ENCODE measurements around the gene STK10. TPM values are rescaled to one million over a fixed set of nuclear protein-coding genes. Genes with fewer than 3 reads are reported as not detected.
A peak's percentile ranks its signal among the peaks of the same experiment; 100 is the strongest.

The STK10 gene
- polyA plus RNA-seq, 3 donors = 21.5 to 180 (median 47.4) TPM

DNA sequence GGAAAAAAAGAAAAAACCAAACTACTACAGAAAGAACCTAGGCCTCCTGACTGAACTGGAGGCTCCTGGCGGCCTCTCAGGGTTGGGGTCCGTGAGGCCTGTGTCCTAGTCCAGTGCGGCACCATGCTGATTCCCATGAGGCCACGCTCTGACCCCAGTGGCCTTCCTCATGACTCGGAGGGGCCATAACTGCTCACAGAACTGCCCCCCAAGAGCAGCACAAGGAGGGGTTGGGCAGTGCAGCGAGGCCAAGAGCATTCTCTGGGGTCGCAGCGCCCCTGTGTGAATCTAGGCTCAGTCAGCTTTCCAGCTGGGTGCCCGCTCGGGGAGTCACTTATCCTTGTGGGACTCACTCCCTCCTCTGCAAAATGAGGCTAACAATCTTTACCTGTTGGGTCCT is 102.3 kb downstream of the STK10 start:
- intact Hi-C loops (cut with micrococcal nuclease) = no loop called here
- TF ChIP-seq, protein P1, sequence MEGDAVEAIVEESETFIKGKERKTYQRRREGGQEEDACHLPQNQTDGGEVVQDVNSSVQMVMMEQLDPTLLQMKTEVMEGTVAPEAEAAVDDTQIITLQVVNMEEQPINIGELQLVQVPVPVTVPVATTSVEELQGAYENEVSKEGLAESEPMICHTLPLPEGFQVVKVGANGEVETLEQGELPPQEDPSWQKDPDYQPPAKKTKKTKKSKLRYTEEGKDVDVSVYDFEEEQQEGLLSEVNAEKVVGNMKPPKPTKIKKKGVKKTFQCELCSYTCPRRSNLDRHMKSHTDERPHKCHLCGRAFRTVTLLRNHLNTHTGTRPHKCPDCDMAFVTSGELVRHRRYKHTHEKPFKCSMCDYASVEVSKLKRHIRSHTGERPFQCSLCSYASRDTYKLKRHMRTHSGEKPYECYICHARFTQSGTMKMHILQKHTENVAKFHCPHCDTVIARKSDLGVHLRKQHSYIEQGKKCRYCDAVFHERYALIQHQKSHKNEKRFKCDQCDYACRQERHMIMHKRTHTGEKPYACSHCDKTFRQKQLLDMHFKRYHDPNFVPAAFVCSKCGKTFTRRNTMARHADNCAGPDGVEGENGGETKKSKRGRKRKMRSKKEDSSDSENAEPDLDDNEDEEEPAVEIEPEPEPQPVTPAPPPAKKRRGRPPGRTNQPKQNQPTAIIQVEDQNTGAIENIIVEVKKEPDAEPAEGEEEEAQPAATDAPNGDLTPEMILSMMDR (IDR thresholded peaks at IDR 0.05) = no peak
- H3K4me3 Mint-ChIP-seq = no peak overlapping the region
- no peaks in the 10 kb centered on the region for H3K79me2 ChIP-seq (ENCODE audit: insufficient read depth, low read length)
- H4K20me1 ChIP-seq (ENCODE audit: insufficient read depth, low read length) = peaks cover 60% of the 10 kb centered on the region
- peak overlapping the region in 4 of 7 donors; percentile 64 to 80 (median 68) for H3K27ac Mint-ChIP-seq
- peaks cover 55 to 80% of the 10 kb centered on the region in 2 donors for H3K36me3 ChIP-seq (replicated peaks in 1 of 2; ENCODE audit: control insufficient read depth in 1 of 2, insufficient read depth in 2 of 2, low read length in 2 of 2)
- H3K27me3 ChIP-seq (ENCODE audit: control insufficient read depth in 2 of 2, insufficient read depth in 2 of 2, low read length in 2 of 2) = no peaks in the 10 kb centered on the region
- no peaks in the 10 kb centered on the region for H3K4me1 Mint-ChIP-seq
- 99% methylated on average over 7 of the region's 10 CpGs for WGBS (ENCODE audit: insufficient coverage)
- H3K27ac ChIP-seq (ENCODE audit: low read depth in 1 of 2, low read length in 2 of 2) = peak overlapping the region in 1 of 2 donors; percentile 41
- H3K9me3 ChIP-seq (replicated peaks in 1 of 2; ENCODE audit: control insufficient read depth in 1 of 2, insufficient read depth in 1 of 2, low read length in 2 of 2) = no peaks in the 10 kb centered on the region
- no peak overlapping the region for H3K4me2 ChIP-seq (replicated peaks; ENCODE audit: extremely low read depth, low read length, poor library complexity, severe bottlenecking)
- no peaks in the 10 kb centered on the region for H3K9me3 Mint-ChIP-seq
- H2AFZ ChIP-seq (ENCODE audit: insufficient read depth, low read depth, low read length, poor library complexity, severe bottlenecking) = no peak overlapping the region
- no peaks in the 10 kb centered on the region for H3K4me1 ChIP-seq (ENCODE audit: control insufficient read depth in 1 of 2, insufficient read depth in 2 of 2, low read length in 2 of 2)
- peaks cover 48 to 73% of the 10 kb centered on the region in 2 donors for H3K36me3 Mint-ChIP-seq
- no peak overlapping the region for H3K9ac ChIP-seq (ENCODE audit: insufficient read depth, low read length, poor library complexity, severe bottlenecking)
- peaks cover 0 to 1% (median 0%) of the 10 kb centered on the region in 3 donors for H3K27me3 Mint-ChIP-seq (ENCODE audit: low read depth in 3 of 3)
- DNase-seq = no peak
- H3K4me3 ChIP-seq (replicated peaks in 1 of 3; ENCODE audit: low read depth in 2 of 3, low read length in 3 of 3) = no peak overlapping the region

DNA sequence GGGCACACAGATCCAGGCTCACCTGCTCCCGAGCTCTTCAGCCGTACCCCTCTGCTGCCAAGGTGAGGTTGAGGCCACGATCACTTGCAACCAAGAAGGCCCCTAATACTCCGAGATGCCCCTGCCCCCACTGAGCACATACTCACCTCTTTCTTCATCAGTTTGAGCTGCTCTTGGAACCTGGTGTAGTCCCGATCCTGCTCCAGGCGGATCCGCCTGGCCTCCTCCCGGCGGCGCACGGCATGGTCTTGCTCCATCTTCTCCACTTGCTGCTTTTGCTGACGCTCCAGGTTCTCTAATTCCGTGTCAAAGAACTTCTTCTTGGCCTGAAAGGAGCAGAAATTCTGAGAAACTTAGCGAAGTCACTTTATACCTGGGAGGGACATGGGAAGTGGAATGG is 105.8 kb downstream of the STK10 start:
- Histone ChIP-seq H3K4me1 (ENCODE audit: control insufficient read depth in 1 of 2, insufficient read depth in 2 of 2, low read length in 2 of 2) (no peaks in the 10 kb centered on the region), H3K9me3 (replicated peaks in 1 of 2; ENCODE audit: control insufficient read depth in 1 of 2, insufficient read depth in 1 of 2, low read length in 2 of 2) (no peaks in the 10 kb centered on the region), H3K9ac (ENCODE audit: insufficient read depth, low read length, poor library complexity, severe bottlenecking) (no peak overlapping the region), H3K4me3 (replicated peaks in 1 of 3; ENCODE audit: low read depth in 2 of 3, low read length in 3 of 3) (no peak overlapping the region), H3K27me3 (ENCODE audit: control insufficient read depth in 2 of 2, insufficient read depth in 2 of 2, low read length in 2 of 2) (no peaks in the 10 kb centered on the region), H3K4me2 (replicated peaks; ENCODE audit: extremely low read depth, low read length, poor library complexity, severe bottlenecking) (no peak overlapping the region), H4K20me1 (ENCODE audit: insufficient read depth, low read length) (peaks cover 70% of the 10 kb centered on the region), H3K27ac (ENCODE audit: low read depth in 1 of 2, low read length in 2 of 2) (peak overlapping the region in 1 of 2 donors; percentile 7), H3K36me3 (replicated peaks in 1 of 2; ENCODE audit: control insufficient read depth in 1 of 2, insufficient read depth in 2 of 2, low read length in 2 of 2) (peaks cover 63 to 91% of the 10 kb centered on the region in 2 donors), H3K79me2 (ENCODE audit: insufficient read depth, low read length) (no peaks in the 10 kb centered on the region), H2AFZ (ENCODE audit: insufficient read depth, low read depth, low read length, poor library complexity, severe bottlenecking) (no peak overlapping the region)
- WGBS (ENCODE audit: insufficient coverage) = 97% methylated on average over 9 of the region's 14 CpGs
- H3K4me1 Mint-ChIP-seq = peaks cover 8% of the 10 kb centered on the region
- peaks cover 0 to 1% (median 0%) of the 10 kb centered on the region in 7 donors for H3K9me3 Mint-ChIP-seq
- peaks cover 60 to 80% of the 10 kb centered on the region in 2 donors for H3K36me3 Mint-ChIP-seq
- DNase-seq = no peak
- TF ChIP-seq, protein P1 (IDR thresholded peaks at IDR 0.05) = no peak
- no peak overlapping the region for H3K4me3 Mint-ChIP-seq
- peak overlapping the region in 2 of 7 donors; percentile 43 to 82 for H3K27ac Mint-ChIP-seq
- intact Hi-C loops (cut with micrococcal nuclease) = no loop called here
- H3K27me3 Mint-ChIP-seq (ENCODE audit: low read depth in 3 of 3) = peaks cover 0 to 1% (median 0%) of the 10 kb centered on the region in 3 donors
